Measurements from ENCODE around the gene KCTD15.

- TF ChIP-seq CTCF (IDR thresholded peaks at IDR 0.05; ENCODE audit: insufficient read depth, low read length, poor library complexity, severe bottlenecking) (no peak), EZH2phosphoT487 (conservative IDR thresholded peaks at IDR 0.05; ENCODE audit: low read length) (no peak)
Measured at GRCh38 chr19:33812388-33813330, 16.0 kb downstream of the KCTD15 start.
